HG03159 (cell line): ENCODE data around the gene IDH3A.
A peak's percentile ranks its signal among the peaks of the same experiment; 100 is the strongest.
"Not testable (repeated sequence)": the region's sequence is repeated elsewhere in the genome, so short reads cannot be mapped to it uniquely, and the experiment has no call there.

Experiments used
- ATAC-seq: cut with Tn5 transposase; IDR thresholded peaks from one replicate; pipeline ENCODE4 v1.9.1; 2021; ENCODE audit warnings: mild to moderate bottlenecking, moderate library complexity; ENCODE audit not compliant: unreplicated experiment

The IDH3A gene

DNA sequence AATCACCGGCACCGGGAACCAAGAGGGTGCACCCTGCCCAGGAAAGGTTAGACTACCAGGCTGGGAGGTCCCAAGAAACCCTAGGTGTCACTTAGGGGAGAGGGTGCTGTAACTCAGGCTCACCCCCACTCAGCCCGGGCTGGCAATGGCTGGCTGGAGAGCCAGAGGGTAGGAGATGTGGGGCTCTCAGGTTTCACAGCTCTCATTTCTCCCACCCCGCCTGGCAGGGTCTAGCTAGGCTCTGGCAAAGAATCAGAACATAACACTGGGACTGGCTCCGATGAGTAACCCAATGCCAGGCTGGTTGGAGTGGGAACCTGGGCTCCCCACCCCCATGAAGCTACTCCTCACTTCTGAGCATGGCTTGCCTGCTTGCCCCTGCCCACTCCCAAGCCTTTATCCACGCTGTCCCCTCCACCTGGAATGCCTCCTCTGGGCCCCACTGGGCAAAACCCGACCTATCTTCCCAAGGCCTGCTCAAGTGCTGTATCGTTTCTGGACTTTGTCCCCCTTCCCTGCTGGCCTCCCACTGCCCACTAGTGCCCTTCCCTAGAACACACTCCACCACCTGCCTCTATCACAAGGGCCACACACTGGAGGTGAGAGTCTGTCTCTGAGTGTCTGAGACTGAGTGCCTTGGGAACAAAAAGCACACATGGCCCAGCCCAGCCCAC lies 19.9 kb upstream of the IDH3A start:
- ATAC-seq, result no peak

DNA sequence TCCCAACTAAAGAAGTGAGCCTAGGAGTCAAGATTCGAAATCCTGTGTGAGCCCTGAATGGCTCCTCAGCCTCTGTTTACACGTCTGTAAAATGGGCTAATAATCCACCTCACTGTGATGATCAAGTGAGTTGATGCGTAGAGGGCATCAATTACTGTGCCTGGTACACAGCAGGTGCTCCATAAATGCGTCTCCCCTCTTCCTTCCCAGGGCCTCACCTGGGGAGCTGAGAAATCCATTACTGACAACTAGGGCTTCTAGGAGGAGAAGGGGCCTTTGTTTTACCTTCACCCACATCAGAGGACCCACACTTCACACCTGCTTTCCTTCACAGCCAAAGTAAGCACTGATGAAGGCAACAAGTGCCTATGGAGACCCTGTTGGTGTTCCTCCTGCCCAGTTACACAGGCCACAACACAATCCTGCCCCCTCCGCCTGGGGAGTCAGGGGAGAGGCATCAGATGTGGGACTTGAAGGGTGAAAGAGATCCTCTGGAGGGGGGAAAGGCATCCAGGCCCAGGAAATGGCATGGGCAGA lies 19.3 kb upstream of the IDH3A start:
- ATAC-seq, result no peak

DNA sequence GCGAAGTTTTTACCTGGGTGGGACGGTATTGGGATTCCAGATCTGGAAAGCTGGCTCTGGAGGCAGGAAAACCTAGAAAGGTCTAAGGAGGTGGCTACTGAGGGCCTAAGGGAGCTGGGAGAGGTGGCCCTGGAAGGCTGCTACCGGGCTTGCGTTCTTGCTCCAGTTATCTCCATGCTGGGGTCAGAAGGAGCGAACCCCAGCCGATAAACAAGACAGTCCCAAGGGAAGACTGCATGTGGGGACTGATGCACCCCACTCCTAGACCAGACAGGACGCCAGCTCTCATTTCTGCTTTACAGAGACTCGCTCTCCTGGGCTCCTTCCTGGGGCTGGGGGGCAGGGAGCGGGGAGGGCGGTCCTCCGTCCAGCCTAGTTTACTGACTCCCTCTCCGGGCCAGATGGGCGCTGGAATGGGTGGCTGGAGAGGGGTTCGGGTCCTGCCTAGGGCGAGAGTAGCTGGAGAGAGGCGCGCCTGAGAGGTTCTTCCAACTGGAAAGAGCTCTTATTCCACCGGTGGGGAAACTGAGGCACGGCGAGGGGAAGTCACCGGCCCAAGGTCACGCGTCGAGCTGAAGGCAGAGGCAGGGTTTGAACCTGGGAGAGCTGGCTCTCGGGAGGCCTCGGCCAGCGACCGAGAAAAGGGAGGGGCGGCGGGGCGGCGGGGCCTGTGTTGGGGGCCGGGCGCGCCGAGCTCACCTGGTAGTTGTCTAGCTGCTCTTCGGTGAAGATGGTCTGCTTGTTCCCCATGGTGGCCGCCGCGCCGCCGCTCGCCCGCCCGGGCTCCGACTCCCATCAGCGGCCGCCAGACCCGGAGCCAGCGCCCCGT lies 18.5 kb upstream of the IDH3A start:
- ATAC-seq, result peak; percentile 29

DNA sequence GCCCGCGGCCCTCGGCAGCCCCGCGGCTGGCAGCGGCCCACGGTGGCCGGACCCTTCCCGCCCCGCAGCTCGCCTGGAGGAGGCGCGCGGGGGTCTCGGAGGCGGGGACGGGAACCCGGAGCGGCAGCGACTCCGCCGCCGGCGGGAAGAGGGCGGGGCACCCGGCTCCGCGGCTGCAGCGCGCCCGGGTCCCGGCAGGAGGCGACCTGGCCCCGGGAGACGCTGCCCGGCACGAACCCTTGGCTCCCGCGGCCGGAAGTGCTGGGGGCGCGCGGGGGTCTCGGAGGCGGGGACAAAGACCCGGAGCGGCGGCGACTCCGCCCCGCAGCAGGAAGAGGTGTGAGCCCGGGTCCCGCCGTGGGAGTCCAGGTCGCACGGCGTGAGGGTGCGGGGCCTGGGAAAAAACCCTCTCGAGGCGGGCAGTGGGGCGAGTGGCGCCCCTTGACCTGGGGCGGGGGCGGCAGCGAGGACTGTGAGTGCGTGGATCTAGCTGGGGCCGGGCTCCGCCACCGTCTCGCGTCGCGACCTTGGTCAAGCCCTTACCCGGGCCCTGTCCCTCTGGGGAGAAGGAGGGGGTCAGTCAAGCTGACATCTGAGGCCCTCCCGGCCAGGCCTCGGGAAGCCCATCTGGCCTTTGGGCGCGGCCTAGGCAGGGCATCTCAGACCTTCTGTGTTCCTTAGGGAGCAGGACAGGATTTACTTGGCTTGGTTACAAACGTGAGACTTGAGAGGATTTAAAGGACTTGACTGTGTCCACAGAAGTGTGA lies 17.7 kb upstream of the IDH3A start, which contains the start of gene CIB2:
Gene CIB2, minus strand, starts transcription at position 151 of the 767 bp plus-strand sequence. CDS start 230 bp downstream, outside the sequence.
- peak; percentile 78 for ATAC-seq

DNA sequence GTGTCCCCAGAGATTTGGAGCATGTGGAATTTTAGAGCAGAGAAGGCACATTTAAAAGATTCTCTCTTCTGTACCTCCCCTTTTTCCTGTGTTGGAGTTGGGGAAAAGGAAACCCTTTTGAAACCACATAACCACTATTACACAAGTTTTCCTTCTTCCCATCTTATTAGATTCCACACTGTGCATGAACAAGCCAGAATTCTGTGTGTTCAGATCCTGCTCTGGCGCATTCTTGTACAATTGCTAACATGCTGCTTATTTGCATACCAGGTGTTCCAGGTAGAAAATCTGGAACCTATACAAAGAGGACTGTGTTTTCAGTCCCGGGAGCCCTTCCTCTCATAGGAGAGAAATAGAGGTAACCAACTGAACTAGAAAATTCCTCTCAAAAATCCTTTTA lies 15.4 kb upstream of the IDH3A start:
- no peak for ATAC-seq

DNA sequence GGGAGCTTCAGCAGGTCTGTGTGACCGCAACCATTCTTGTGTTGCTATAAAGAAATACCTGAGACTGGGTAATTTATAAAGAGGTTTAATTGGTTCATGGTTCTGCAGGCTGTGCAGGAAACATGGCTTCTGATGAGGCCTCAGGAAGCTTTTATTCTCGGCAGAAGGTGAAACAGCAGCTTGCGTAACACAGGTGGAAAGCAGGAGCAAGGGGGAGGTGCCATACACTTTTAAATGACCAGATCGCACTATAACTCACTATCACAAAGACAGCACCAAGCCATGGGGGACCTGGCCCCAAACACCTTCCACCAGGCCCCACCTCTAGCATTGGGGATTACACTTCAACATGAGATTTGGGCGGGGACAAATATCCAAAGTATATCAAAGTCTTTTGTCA lies 9.6 kb upstream of the IDH3A start:
- ATAC-seq, result no peak

DNA sequence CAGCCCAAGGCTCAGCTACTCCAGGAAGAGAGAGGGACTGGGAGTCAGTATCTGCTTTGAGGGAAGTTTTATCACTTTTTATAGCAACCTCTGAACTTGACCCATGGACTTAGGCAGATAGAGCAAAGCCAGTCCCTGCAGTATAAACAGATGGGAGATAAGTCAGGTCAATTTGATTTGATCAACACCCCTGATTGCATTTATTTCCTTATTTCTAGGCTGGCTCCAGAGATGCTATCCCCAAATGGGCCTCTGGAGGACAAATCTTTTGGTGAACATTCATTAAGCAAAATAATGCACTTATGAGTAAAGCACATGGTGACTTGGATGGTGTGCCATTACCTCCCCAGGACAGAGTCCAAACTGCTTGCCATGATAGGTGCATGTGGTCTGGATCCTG lies 8.9 kb upstream of the IDH3A start:
- ATAC-seq, result no peak

DNA sequence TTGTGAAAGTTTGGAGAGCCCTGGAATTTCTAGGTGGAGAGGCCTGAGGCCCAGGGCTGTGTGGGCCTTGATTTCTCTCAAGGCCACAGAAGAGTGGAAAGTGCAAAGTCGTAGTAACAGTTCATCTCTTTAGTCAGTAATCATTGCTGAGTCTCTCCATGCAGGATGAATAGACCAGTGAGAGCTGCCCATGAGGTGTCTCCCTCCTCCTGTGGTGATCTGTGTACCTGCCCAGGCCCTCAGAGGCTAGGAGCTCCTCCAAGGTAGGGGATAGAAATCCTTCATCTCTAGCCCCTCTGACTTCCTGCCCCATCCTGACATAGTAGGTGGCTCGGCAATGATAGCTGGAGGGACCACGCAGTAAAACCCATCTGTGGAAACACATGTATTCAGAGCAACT lies 6.8 kb upstream of the IDH3A start:
- no peak for ATAC-seq

DNA sequence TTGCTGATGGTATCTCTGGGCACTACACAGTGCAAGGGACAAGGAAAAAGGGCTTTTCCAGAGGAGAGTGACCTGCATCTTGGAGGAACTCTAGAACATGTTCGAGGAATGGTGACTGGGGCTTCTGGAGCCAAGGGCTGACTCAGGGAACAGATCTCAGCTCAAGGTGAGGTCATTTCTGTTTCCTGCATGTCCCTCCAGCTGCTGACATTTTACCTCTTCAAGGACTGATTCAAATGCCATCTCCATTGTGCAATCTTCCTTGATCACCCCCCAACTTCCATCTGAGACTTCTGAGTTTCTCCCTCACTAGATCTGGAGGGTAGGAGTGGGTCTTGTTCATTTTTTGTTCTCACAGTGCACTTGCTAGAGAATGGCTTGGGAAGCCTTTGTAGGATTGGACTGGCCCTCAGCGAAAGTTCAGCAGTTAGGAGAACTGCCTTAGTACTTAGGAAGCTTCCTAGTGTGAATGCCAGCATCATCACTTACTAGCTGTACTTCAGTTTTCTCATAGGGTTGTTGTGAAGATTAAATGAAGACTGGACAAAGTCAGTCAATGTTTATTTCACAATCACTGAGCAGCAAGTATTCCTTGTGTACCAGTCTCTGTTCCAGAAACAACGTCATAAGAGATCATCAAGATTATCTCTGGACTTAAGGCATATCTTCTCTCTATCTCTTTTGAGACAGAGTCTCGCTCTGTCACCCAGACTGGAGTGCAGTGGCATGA lies 2.6 kb upstream of the IDH3A start:
- no peak for ATAC-seq

DNA sequence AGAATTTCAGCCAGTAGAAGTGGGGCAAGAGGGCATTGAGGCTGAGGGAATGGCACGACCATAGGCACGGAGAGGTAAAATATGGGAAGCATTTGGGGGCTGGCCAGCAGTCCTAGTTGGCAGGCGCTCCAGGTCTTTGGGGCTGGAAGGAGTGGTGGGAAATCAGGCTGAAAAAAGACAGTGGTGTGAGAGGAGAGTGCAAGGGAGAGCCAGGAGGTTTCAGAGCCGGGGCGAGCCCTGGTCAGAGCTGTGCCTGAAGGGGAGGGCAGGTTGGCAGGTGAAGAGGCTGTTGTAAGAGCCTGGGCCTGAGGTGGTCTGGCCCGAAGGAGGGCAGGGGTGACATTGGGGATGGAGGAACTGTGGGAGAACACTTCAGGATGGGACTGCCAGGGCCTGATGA lies 1.6 kb upstream of the IDH3A start:
- no peak for ATAC-seq

DNA sequence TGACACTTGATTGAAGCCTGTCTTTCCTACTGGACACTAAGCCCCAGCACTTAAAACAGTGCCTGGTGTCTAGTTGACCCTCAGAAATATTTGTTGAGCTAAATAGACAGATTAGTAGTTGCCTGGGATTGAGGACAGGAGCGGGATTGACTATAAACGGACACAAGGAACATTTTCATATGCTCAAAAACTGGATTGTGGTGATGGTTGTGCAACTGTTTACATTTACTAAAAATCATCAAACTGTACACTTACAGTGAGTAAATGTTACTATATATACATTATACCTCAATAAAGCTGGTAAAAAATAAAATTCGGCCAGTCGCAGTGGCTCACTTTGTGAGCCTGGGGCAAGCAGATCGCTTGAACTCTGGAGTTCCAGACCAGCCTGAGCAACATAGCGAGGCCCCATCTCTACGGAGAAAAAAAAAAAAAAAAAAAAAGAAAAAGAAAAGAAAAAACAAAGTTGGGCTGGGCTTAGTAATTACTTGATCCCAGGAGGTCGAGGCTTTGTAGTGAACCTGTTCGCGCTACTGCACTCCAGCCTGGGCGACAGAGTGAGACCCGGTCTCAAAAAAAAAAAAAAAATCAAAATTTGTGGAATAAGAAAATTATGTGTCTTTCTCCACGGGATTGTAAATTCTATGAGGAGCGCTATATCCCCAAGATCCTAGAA lies 632 bp upstream of the IDH3A start:
- ATAC-seq, result peak; percentile 4

DNA sequence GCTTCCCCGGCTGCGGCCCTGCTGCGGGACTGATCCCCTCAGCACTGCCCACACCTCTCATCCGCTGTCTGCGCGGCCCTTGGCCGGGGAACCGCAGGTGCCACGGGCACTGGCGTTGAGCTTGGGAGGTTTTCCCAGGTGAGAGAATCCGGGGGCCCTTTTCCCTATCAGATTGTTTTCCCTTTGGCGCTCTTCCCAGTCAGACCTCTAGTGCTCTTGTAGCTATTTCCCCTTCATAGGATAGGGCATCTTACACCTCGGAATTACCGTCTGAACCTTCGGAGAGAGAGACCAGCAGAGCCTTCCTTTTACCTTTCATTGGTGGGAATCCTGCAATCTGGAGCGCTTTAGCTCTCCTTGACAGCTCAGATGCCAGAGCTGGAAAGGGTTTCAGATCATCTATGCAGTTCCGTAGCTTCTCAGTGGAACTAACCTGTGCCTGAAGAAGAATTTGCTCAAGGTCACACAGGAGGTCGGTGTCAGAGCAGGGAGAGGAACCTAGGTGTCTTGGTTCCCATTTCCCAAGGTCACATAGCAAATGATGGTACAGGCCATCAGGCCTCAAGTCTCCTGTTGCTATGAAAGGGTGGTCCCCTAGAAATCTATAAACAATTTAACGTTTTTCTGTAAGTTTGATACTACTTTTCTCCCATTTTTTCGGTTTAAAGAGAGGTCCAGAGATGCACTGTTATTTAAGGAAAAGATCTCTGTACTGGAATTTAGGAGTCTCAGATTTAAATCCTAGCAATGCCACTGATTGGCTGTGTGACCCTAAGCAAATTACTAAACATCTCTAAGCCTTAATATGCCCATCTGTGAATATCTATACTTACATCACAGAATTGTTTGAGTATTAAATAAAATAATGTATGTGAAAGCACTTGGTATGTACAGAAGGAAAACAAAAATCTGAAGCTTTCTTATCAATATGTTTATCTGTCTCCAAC lies 916 bp downstream of the IDH3A start:
- peak; percentile 33 for ATAC-seq

DNA sequence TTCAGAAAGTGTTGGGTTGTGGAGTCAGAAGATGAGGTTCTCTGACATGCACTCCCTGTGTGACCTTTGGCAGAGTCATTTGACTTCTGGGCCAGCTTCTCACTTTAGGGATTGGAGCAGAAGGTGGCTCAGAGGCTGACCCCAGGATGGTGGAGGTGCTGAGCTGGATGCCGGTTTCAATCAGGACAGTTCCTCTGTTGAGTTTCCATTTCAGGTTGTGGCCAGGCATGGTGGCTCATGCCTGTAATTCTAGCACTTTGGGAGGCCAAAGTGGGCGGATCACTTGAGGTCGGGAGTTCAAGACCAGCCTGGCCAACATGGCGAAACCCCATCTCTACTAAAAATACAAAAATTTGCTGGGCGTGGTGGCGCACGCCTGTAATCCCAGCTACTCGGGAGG lies 1.9 kb downstream of the IDH3A start:
- ATAC-seq, result not testable (repeated sequence)

DNA sequence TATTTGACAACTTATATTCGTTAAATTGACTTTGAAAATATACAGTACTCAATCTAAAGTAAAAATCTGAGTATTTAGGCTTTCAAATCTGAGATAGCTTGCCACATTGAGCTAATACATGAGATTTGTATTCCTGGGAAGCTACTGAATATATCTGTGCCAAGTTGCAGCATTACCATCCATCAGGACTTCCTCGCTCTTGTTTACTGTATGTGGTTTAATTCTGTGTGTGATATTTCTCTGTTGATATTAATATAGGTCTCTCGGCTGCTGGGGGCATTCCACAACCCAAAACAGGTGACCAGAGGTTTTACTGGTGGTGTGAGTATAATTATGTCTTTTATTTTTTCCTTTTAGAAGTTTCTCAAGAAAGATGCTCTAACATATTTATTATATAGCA lies 5.8 kb downstream of the IDH3A start:
- ATAC-seq, result no peak

DNA sequence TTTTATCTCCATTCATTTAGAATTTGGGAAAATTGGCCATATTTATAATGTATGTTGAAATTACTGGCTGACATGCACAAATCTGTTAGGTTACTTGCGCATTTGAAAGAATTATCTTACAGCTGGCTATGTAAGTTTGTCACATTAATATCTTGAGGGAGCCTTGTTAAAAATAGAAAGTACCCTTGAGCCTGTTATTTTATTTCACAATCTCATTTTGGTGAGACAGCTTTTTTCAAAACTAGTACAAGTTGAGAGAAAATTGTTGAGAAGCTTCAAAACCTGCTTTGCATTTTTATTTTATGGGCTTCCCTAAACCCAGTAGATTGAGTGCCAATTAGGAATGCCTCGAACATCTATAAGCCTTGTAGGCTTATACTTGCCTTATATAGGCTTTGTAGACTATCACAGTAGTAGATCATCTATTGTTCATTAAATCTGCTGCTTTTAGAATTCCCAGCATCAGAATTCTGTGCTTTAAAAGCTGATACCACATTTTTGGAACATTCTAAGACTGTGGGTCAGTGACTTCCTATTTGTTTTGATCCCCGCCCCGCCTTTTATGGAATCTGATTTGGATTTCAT lies 6.3 kb downstream of the IDH3A start:
- no peak for ATAC-seq

DNA sequence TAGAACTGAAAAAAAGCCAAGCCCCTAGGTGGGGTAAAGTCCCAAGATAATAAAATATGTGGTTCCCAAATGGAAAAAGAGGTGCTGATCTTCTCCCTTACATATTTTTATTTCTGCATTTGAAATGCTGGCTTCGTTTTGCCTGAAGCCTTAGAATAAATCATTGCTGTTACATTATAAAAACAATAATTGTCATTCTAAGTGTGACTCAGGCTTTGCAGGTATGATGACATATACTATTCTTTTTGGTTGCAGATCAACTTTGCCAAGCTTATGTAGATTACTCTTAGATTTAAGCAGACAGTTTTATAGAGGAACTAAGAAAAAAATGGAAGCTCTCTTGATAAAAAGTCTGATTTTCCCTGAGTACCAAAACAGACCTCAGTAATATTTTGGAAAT lies 7.5 kb downstream of the IDH3A start:
- ATAC-seq, result no peak

DNA sequence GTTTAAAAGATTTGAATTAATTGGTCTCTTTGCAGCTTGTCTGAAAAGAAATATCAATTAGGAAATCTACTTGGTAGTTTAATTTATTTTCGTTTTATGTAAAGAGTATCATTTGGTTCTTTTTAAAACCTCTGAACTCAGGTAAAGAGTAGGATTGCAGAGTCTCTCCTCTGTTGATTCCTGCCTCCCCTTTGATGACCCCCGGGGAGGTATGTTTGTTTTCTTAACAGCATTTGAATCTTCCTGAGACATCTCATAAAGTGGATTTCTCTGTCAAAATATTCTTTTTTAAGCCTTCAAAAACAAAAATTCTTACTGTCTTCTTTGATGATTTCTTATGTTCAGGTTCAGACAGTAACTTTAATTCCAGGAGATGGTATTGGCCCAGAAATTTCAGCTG lies 8.0 kb downstream of the IDH3A start:
- no peak for ATAC-seq

DNA sequence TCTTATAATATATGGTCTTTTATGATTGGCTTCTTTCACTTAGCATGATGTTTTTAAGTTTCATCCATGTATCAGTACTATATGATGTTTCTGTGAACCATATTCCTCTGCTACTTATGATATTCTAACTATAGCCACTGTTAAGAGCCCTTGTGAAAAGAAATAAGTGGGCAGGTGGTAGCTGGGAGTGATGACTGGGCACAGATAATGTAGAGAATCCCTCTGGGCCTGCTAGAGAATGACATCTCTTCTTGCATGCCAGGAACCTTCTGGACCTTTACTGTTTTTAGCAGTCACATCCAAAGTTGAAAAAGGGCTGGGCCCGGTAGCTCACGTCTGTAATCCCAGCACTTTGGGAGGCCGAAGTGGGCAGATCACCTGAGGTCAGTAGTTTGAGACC lies 10.2 kb downstream of the IDH3A start:
- no peak for ATAC-seq

DNA sequence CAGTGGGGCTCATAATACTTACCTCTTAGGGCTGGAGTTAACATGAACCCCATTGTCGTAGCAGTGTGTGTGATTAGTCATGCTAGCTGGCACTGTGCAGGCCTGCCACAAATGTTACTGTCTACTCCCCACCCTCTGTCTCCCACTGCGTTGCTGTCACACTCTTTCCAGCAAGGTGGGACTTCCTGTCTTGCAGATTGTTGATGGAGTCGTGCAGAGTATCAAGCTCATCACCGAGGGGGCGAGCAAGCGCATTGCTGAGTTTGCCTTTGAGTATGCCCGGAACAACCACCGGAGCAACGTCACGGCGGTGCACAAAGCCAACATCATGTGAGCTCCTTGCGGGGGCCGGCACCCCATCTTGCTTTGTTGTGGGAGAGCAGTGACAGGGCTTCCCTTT lies 12.9 kb downstream of the IDH3A start:
- ATAC-seq, result no peak
